Thoracic aorta (tissue), 2 donors: ENCODE data around the gene HK3. TPM values are rescaled to one million over a fixed set of nuclear protein-coding genes. Genes with fewer than 3 reads are reported as not detected.

Experiments
- ATAC-seq: fragments of 150-250 bp; one replicate; pipeline ENCODE4 v1.8.0; 2017; ENCODE audit warnings: low read depth; ENCODE audit not compliant: insufficient number of reproducible peaks, low FRiP score
- DNase-seq: peaks from one replicate; pipeline ENCODE4 v3.0.0-alpha.2; 2020; ENCODE audit warnings: low spot score
- H3K27ac ChIP-seq, 2 donors: fragments of 200-600 bp; sonication (generic); 1 replicate in 1 of 2; 2 replicates in 1 of 2; pipeline ENCODE4 v1.5.1; 2016; ENCODE audit warnings: mild to moderate bottlenecking in 2 of 2, moderate library complexity in 2 of 2
- H3K27me3 ChIP-seq: fragments of 200-600 bp; sonication (generic); replicated peaks from 2 replicates; pipeline ENCODE4 v1.6.0; 2016; ENCODE audit warnings: mild to moderate bottlenecking; ENCODE audit not compliant: insufficient read depth
- H3K36me3 ChIP-seq: fragments of 200-600 bp; sonication (generic); one replicate; pipeline ENCODE4 v1.5.1; 2016
- H3K4me1 ChIP-seq, 2 donors: fragments of 200-600 bp; sonication (generic); 1 replicate in 1 of 2; 2 replicates in 1 of 2; pipeline versions ENCODE4 v1.5.1 to v1.6.0; 2016; ENCODE audit warnings: low read depth in 2 of 2, mild to moderate bottlenecking in 1 of 2; ENCODE audit not compliant: control insufficient read depth in 1 of 2
- H3K4me3 ChIP-seq: fragments of 200-600 bp; sonication (generic); 2 replicates; pipeline ENCODE4 v1.5.1; 2016; ENCODE audit warnings: mild to moderate bottlenecking
- H3K9me3 ChIP-seq: fragments of 200-600 bp; sonication (generic); 2 replicates; pipeline ENCODE4 v1.5.1; 2016
- total RNA-seq, 2 donors: library from RNA; depleted of rRNA; stranded (reverse); fragments of >200 nt; gene quantifications; one replicate each; pipeline versions ENCODE4 v1.1.0 to v1.2.3, GENCODE V29; 2016
- TF ChIP-seq, protein P1 (sequence below): fragments of 200-600 bp; sonication (generic); IDR thresholded peaks from one replicate; pipeline ENCODE4 v1.5.1; 2019; ENCODE audit warnings: antibody characterized with exemption

The HK3 gene
- total RNA-seq, 2 donors from 2014 or later: 9.0 to 26.1 TPM

GRCh38 chr5:176830995-176831423 lies 68.1 kb downstream of the HK3 start:
- Histone ChIP-seq H3K4me1 (no peaks in the 10 kb centered on the region), H3K4me3 (no peak overlapping the region), H3K9me3 (no peaks in the 10 kb centered on the region), H3K27me3 (no peaks in the 10 kb centered on the region), H3K36me3 (no peaks in the 10 kb centered on the region), H3K27ac (no peak overlapping the region)
- no peak for ATAC-seq
- TF ChIP-seq, protein P1, sequence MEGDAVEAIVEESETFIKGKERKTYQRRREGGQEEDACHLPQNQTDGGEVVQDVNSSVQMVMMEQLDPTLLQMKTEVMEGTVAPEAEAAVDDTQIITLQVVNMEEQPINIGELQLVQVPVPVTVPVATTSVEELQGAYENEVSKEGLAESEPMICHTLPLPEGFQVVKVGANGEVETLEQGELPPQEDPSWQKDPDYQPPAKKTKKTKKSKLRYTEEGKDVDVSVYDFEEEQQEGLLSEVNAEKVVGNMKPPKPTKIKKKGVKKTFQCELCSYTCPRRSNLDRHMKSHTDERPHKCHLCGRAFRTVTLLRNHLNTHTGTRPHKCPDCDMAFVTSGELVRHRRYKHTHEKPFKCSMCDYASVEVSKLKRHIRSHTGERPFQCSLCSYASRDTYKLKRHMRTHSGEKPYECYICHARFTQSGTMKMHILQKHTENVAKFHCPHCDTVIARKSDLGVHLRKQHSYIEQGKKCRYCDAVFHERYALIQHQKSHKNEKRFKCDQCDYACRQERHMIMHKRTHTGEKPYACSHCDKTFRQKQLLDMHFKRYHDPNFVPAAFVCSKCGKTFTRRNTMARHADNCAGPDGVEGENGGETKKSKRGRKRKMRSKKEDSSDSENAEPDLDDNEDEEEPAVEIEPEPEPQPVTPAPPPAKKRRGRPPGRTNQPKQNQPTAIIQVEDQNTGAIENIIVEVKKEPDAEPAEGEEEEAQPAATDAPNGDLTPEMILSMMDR: no peak
- DNase-seq: no peak

Other genes starting within 250 kb of the HK3 start
- not detected for gene UNC5A, start 88.8 kb downstream of the HK3 start, total RNA-seq
- 10 to 100 TPM; 27.3 to 40.9 TPM for gene UIMC1, start 107.4 kb upstream of the HK3 start, total RNA-seq
- gene ZNF346, start 123.3 kb upstream of the HK3 start, total RNA-seq: 10 to 100 TPM; 22.9 to 25.1 TPM
- 1 to 10 TPM; 1.6 to 2.8 TPM for gene FGFR4, start 187.6 kb upstream of the HK3 start, total RNA-seq
- 10 to 100 TPM; 26.1 to 70.5 TPM for gene NSD1, start 234.4 kb upstream of the HK3 start, total RNA-seq